ENCODE data around the gene PLXDC2.

The PLXDC2 gene

GRCh38 chr10:19874190-19874589 is 58.0 kb downstream of the PLXDC2 start:
- Histone ChIP-seq H3K27ac (no peak overlapping the region), H3K4me3 (ENCODE audit: low read depth, low read length) (no peak overlapping the region), H3K36me3 (replicated peaks) (no peaks in the 10 kb centered on the region), H3K27me3 (replicated peaks) (no peaks in the 10 kb centered on the region)
- TF ChIP-seq CTCF (IDR thresholded peaks at IDR 0.05; ENCODE audit: low read depth, low read length, missing control alignments): no peak
- DNase-seq: no peak
- in situ Hi-C loops (cut with HindIII; ENCODE audit: low pct_ligation_motif_present, low sequenced_read_pairs): no loop called here

- Histone ChIP-seq H3K27ac (no peak overlapping the region), H3K27me3 (replicated peaks) (no peaks in the 10 kb centered on the region), H3K36me3 (replicated peaks) (no peaks in the 10 kb centered on the region), H3K4me3 (ENCODE audit: low read depth, low read length) (no peak overlapping the region)
- in situ Hi-C loops (cut with HindIII; ENCODE audit: low pct_ligation_motif_present, low sequenced_read_pairs): no loop called here
- no peak for TF ChIP-seq CTCF (IDR thresholded peaks at IDR 0.05; ENCODE audit: low read depth, low read length, missing control alignments)
- DNase-seq: peak; percentile 6
Observed at GRCh38 chr10:19874791-19875190, 58.6 kb downstream of the PLXDC2 start.

GRCh38 chr10:19876570-19876969 is 60.3 kb downstream of the PLXDC2 start:
- no peak for DNase-seq
- H3K4me3 ChIP-seq (ENCODE audit: low read depth, low read length): no peak overlapping the region
- in situ Hi-C loops (cut with HindIII; ENCODE audit: low pct_ligation_motif_present, low sequenced_read_pairs): no loop called here
- H3K36me3 ChIP-seq (replicated peaks): no peaks in the 10 kb centered on the region
- H3K27ac ChIP-seq: no peak overlapping the region
- TF ChIP-seq CTCF (IDR thresholded peaks at IDR 0.05; ENCODE audit: low read depth, low read length, missing control alignments): no peak
- H3K27me3 ChIP-seq (replicated peaks): no peaks in the 10 kb centered on the region

- in situ Hi-C loops (cut with HindIII; ENCODE audit: low pct_ligation_motif_present, low sequenced_read_pairs): no loop called here
- DNase-seq: peak; percentile 1
- H3K27me3 ChIP-seq (replicated peaks): no peaks in the 10 kb centered on the region
- H3K4me3 ChIP-seq (ENCODE audit: low read depth, low read length): no peak overlapping the region
- H3K27ac ChIP-seq: no peak overlapping the region
- no peak for TF ChIP-seq CTCF (IDR thresholded peaks at IDR 0.05; ENCODE audit: low read depth, low read length, missing control alignments)
- H3K36me3 ChIP-seq (replicated peaks): no peaks in the 10 kb centered on the region
Observed at GRCh38 chr10:19877466-19878255, 61.4 kb downstream of the PLXDC2 start.

GRCh38 chr10:19882621-19883020 is 66.4 kb downstream of the PLXDC2 start:
- H3K4me3 ChIP-seq (ENCODE audit: low read depth, low read length): no peak overlapping the region
- no peaks in the 10 kb centered on the region for H3K36me3 ChIP-seq (replicated peaks)
- no peak overlapping the region for H3K27ac ChIP-seq
- H3K27me3 ChIP-seq (replicated peaks): no peaks in the 10 kb centered on the region
- TF ChIP-seq CTCF (IDR thresholded peaks at IDR 0.05; ENCODE audit: low read depth, low read length, missing control alignments): no peak
- no peak for DNase-seq
- in situ Hi-C loops (cut with HindIII; ENCODE audit: low pct_ligation_motif_present, low sequenced_read_pairs): no loop called here
